H1 (cell line): ENCODE measurements around the gene SNX32. TPM values are rescaled to one million over a fixed set of nuclear protein-coding genes. Genes with fewer than 3 reads are reported as not detected.
A peak's percentile ranks its signal among the peaks of the same experiment; 100 is the strongest.

Source experiments
- CTCF ChIA-PET: fragments of 300-600 bp; sonication (Branson Sonifier 250); formaldehyde crosslinking; loops from one replicate; lab custom pipeline; 2021; ENCODE audit not compliant: partially characterized antibody; lab: Charles Lee
- POLR2A ChIA-PET: fragments of 300-600 bp; sonication (Branson Sonifier 250); formaldehyde crosslinking; loops from one replicate; lab custom pipeline; 2021; ENCODE audit warnings: inconsistent platforms; ENCODE audit not compliant: partially characterized antibody; lab: Charles Lee
- DNase-seq, 2 experiments: peaks; one replicate each; pipeline versions ENCODE4 v3.0.0 to v3.0.0-alpha.2; 2010 to 2022; ENCODE audit warnings: low spot score in 2 of 2, low read depth in 1 of 2, mixed read lengths in 1 of 2
- FAIRE-seq: peaks from 2 replicates; lab custom pipeline; 2011; peaks lifted over from hg19 to GRCh38; lab: Jason Lieb, UNC
- H2AFZ ChIP-seq: 2 replicates; pipeline ENCODE4 v1.8.1; 2012; ENCODE audit warnings: low read length, inconsistent platforms
- H2AK5ac ChIP-seq: 2 replicates; pipeline ENCODE4 v1.6.1; 2013; ENCODE audit warnings: low read depth, low read length
- H2BK120ac ChIP-seq: replicated peaks from 2 replicates; pipeline ENCODE3; 2013; ENCODE audit warnings: low read depth, low read length, inconsistent platforms
- H2BK12ac ChIP-seq: 2 replicates; pipeline ENCODE4 v1.6.1; 2013; ENCODE audit warnings: low read depth, low read length
- H2BK15ac ChIP-seq: 2 replicates; pipeline ENCODE4 v1.6.1; 2013; ENCODE audit warnings: low read length
- H2BK20ac ChIP-seq: 2 replicates; pipeline ENCODE4 v1.6.1; 2013; ENCODE audit warnings: low read length
- H2BK5ac ChIP-seq: 2 replicates; pipeline ENCODE4 v1.6.1; 2013; ENCODE audit warnings: low read depth, low read length
- H3K14ac ChIP-seq: 2 replicates; pipeline ENCODE4 v1.6.1; 2013; ENCODE audit warnings: inconsistent platforms; ENCODE audit not compliant: insufficient read length
- H3K18ac ChIP-seq: 2 replicates; pipeline ENCODE4 v1.6.1; 2013; ENCODE audit warnings: low read length; ENCODE audit errors: extremely low read depth
- H3K23ac ChIP-seq: 2 replicates; pipeline ENCODE4 v1.6.1; 2013; ENCODE audit warnings: inconsistent platforms; ENCODE audit not compliant: insufficient read length
- H3K23me2 ChIP-seq: 2 replicates; pipeline ENCODE4 v1.6.1; 2013; ENCODE audit warnings: low read depth, low read length
- H3K27ac ChIP-seq: 2 replicates; pipeline ENCODE4 v1.6.1; 2011; ENCODE audit warnings: low read depth, low read length, inconsistent platforms
- H3K27me3 ChIP-seq, 4 experiments: replicated peaks in 1 of 4; 1 replicate in 1 of 4; 2 replicates in 3 of 4; pipeline versions ENCODE4 v1.6.1 to v1.8.1; 2011 to 2013; ENCODE audit warnings: low read length in 3 of 4, mild to moderate bottlenecking in 3 of 4, inconsistent platforms in 2 of 4, mixed read lengths in 2 of 4, moderate library complexity in 1 of 4; ENCODE audit not compliant: control insufficient read depth in 3 of 4, insufficient read depth in 3 of 4; ENCODE audit errors: extremely low read depth in 1 of 4
- H3K36me3 ChIP-seq, 4 experiments: 2 replicates each; pipeline versions ENCODE4 v1.6.1 to v1.8.1; 2011 to 2013; ENCODE audit warnings: mild to moderate bottlenecking in 4 of 4, low read length in 3 of 4, moderate library complexity in 2 of 4, control low read depth in 1 of 4, inconsistent platforms in 1 of 4; ENCODE audit not compliant: insufficient read depth in 4 of 4, control insufficient read depth in 2 of 4
- H3K4ac ChIP-seq: replicated peaks from 2 replicates; pipeline ENCODE3; 2013; ENCODE audit warnings: low read length, low read depth, mixed read lengths, inconsistent platforms; ENCODE audit not compliant: insufficient read length
- H3K4me1 ChIP-seq, 4 experiments: replicated peaks in 1 of 4; 1 replicate in 1 of 4; 2 replicates in 3 of 4; pipeline versions ENCODE4 v1.6.1 to v1.8.1; 2011 to 2013; ENCODE audit warnings: low read length in 3 of 4, inconsistent platforms in 2 of 4, mixed read lengths in 1 of 4; ENCODE audit not compliant: insufficient read depth in 4 of 4, control insufficient read depth in 3 of 4
- H3K4me2 ChIP-seq, 2 experiments: 2 replicates each; pipeline versions ENCODE4 v1.6.1 to v1.8.1; 2011 to 2013; ENCODE audit warnings: low read depth in 2 of 2, low read length in 2 of 2, control low read depth in 1 of 2, inconsistent platforms in 1 of 2, mild to moderate bottlenecking in 1 of 2; ENCODE audit not compliant: insufficient read depth in 1 of 2
- H3K4me3 ChIP-seq, 4 experiments: fragments of 200-600, 300-600 bp in 1 of 4; sonication (generic), shearing (Covaris generic), sonication (Bioruptor Twin) in 1 of 4; 2 replicates each; pipeline versions ENCODE4 v1.5.1 to v1.8.1; 2011 to 2016; ENCODE audit warnings: low read length in 4 of 4, low read depth in 3 of 4, control low read depth in 2 of 4, inconsistent platforms in 2 of 4, mild to moderate bottlenecking in 2 of 4, mixed read lengths in 1 of 4, moderate library complexity in 1 of 4; ENCODE audit not compliant: insufficient read depth in 2 of 4; ENCODE audit errors: extremely low read depth in 1 of 4
- H3K56ac ChIP-seq: replicated peaks from 2 replicates; pipeline ENCODE3; 2013; ENCODE audit warnings: low read depth, mild to moderate bottlenecking, mixed read lengths, low read length, inconsistent platforms; ENCODE audit not compliant: insufficient read length
- H3K79me1 ChIP-seq: 2 replicates; pipeline ENCODE4 v1.6.1; 2013; ENCODE audit warnings: low read depth, low read length, control low read depth
- H3K79me2 ChIP-seq, 2 experiments: 2 replicates each; pipeline versions ENCODE4 v1.6.1 to v1.8.1; 2012 to 2013; ENCODE audit warnings: low read length in 2 of 2, mild to moderate bottlenecking in 2 of 2, inconsistent platforms in 1 of 2; ENCODE audit not compliant: insufficient read depth in 2 of 2, control insufficient read depth in 1 of 2
- H3K9ac ChIP-seq, 4 experiments: replicated peaks in 1 of 4; 1 replicate in 1 of 4; 2 replicates in 3 of 4; pipeline versions ENCODE4 v1.6.1 to v1.8.1; 2011 to 2013; ENCODE audit warnings: low read depth in 3 of 4, low read length in 3 of 4, control low read depth in 2 of 4, mild to moderate bottlenecking in 2 of 4, moderate library complexity in 2 of 4, inconsistent platforms in 1 of 4; ENCODE audit errors: extremely low read depth in 1 of 4
- H3K9me3 ChIP-seq, 2 experiments: 2 replicates each; pipeline versions ENCODE4 v1.6.1 to v1.8.1; 2012 to 2013; ENCODE audit warnings: mild to moderate bottlenecking in 2 of 2, moderate library complexity in 2 of 2, control low read depth in 1 of 2, inconsistent platforms in 1 of 2, low read depth in 1 of 2, low read length in 1 of 2, mixed read lengths in 1 of 2; ENCODE audit not compliant: insufficient read depth in 2 of 2
- H4K20me1 ChIP-seq, 2 experiments: replicated peaks in 1 of 2; 2 replicates each; pipeline versions ENCODE3 to v1.8.1; 2011 to 2013; ENCODE audit warnings: inconsistent platforms in 2 of 2, low read length in 2 of 2, mild to moderate bottlenecking in 1 of 2; ENCODE audit not compliant: insufficient read depth in 2 of 2, control insufficient read depth in 1 of 2
- H4K5ac ChIP-seq: 2 replicates; pipeline ENCODE4 v1.6.1; 2013; ENCODE audit warnings: low read length, low read depth, mixed read lengths, inconsistent platforms; ENCODE audit not compliant: insufficient read length
- H4K8ac ChIP-seq: 2 replicates; pipeline ENCODE4 v1.8.0; 2013; ENCODE audit warnings: mild to moderate bottlenecking, moderate library complexity, low read length, inconsistent platforms; ENCODE audit not compliant: insufficient read depth; ENCODE audit errors: extremely low read depth
- H4K91ac ChIP-seq: replicated peaks from 2 replicates; pipeline ENCODE3; 2013; ENCODE audit warnings: low read length, mixed read lengths, inconsistent platforms; ENCODE audit not compliant: insufficient read length
- BACH1 ChIP-seq: IDR thresholded peaks from 2 replicates; pipeline ENCODE4 v1.6.1; 2012; ENCODE audit warnings: low read length, improper control_type of control experiment
- BCL11A ChIP-seq, 2 experiments: IDR thresholded peaks; one replicate each; pipeline ENCODE4 v1.6.1; 2011; ENCODE audit warnings: low read depth in 2 of 2, low read length in 2 of 2, mild to moderate bottlenecking in 2 of 2
- CHD2 ChIP-seq: IDR thresholded peaks from 2 replicates; pipeline ENCODE4 v1.6.1; 2012; ENCODE audit warnings: low read length, improper control_type of control experiment
- EP300 ChIP-seq, 2 experiments: IDR thresholded peaks; 1 replicate in 1 of 2; 2 replicates in 1 of 2; pipeline ENCODE4 v1.6.1; 2011 to 2012; ENCODE audit warnings: low read depth in 2 of 2, low read length in 2 of 2, mild to moderate bottlenecking in 2 of 2, borderline replicate concordance in 1 of 2, inconsistent platforms in 1 of 2, moderate library complexity in 1 of 2
- EZH2 ChIP-seq: fragments of 200-600 bp; sonication (generic); IDR thresholded peaks from 2 replicates; pipeline ENCODE4 v1.7.1; 2012; ENCODE audit warnings: low read depth, mild to moderate bottlenecking, moderate library complexity, low read length, inconsistent platforms; ENCODE audit not compliant: severe bottlenecking
- NANOG ChIP-seq: IDR thresholded peaks from 2 replicates; pipeline ENCODE4 v1.6.1; 2011; ENCODE audit warnings: low read length, low read depth, mild to moderate bottlenecking, inconsistent platforms; ENCODE audit not compliant: insufficient read depth, poor library complexity, severe bottlenecking
- POLR2AphosphoS5 ChIP-seq: IDR thresholded peaks from 2 replicates; pipeline ENCODE4 v1.6.1; 2011; ENCODE audit warnings: low read depth, low read length
- RXRA ChIP-seq: IDR thresholded peaks from 2 replicates; pipeline ENCODE4 v1.6.1; 2011; ENCODE audit warnings: low read depth, mild to moderate bottlenecking, low read length, moderate library complexity; ENCODE audit not compliant: insufficient read depth
- SIRT6 ChIP-seq: IDR thresholded peaks from one replicate; pipeline ENCODE4 v1.7.1; 2012; ENCODE audit warnings: low read length, inconsistent platforms
- TAF1 ChIP-seq: IDR thresholded peaks from 2 replicates; pipeline ENCODE4 v1.6.1; 2011; ENCODE audit warnings: mild to moderate bottlenecking, low read depth, low read length
- WGBS, 2 experiments: shearing (Covaris generic) in 1 of 2; methylation state at CpG; one replicate each; pipeline versions ENCODE4 v1.1.6 to v1.1.7; 2013 to 2015; ENCODE audit warnings: low lambda C conversion rate in 2 of 2, mixed read lengths in 2 of 2, inconsistent platforms in 1 of 2, low coverage in 1 of 2, missing lambda C conversion rate in 1 of 2; ENCODE audit not compliant: insufficient replicate concordance in 2 of 2, insufficient coverage in 1 of 2, insufficient read length in 1 of 2; ENCODE audit errors: extremely low coverage in 1 of 2, missing lambda C conversion rate in 1 of 2; 5-methylcytosine and 5-hydroxymethylcytosine counted together
- polyA plus RNA-seq, 7 experiments: library from polyadenylated mRNA; depleted of rRNA in 3 of 7; stranded (reverse) in 5 of 7; unstranded in 2 of 7; fragments of >200 nt in 5 of 7; fragments of 200-250 nt in 2 of 7; gene quantifications; 1 replicate in 5 of 7; 2 replicates in 1 of 7; 4 replicates in 1 of 7; pipeline versions ENCODE4 v1.2.1 to v1.2.3, GENCODE V29; 2011 to 2013; ENCODE audit warnings: missing spikeins in 2 of 7, mixed read lengths in 2 of 7
- total RNA-seq: library from RNA; stranded (reverse); fragmentation: NEBNext Ultra II Directional; extraction: Animal tissue kit (Norgen Biotek cat#: 25700); gene quantifications from 2 replicates; pipeline ENCODE4 v1.2.1, GENCODE V29; 2021

The SNX32 gene
- total and polyA plus RNA-seq, 2 of the 8 experiments (the other 6 are each of a cell fraction or from before 2014, with no cell fraction given), result 0.76 to 2.2 TPM

GRCh38 chr11:65891219-65892136, 57.7 kb downstream of the SNX32 start:
- CTCF ChIA-PET, result interaction anchor here (0.6 to 19.6 kb wide), 37 partner anchors 8 to 535 kb away, joined by 3 to 283 read pairs (median 5); partner anchors contain the start of genes AP5B1, C11orf68, CFL1 and EFEMP2
- no peaks in the 10 kb centered on the region for H3K79me1 ChIP-seq
- H3K79me2 ChIP-seq, result peaks cover 0 to 4% of the 10 kb centered on the region in 2 experiments; a peak in 1 of 4 replicates
- peak overlapping the region; percentile 74 to 82 (median 78) for H3K4me3 ChIP-seq
- peaks cover 2 to 4% of the 10 kb centered on the region in 2 experiments for H4K20me1 ChIP-seq
- FAIRE-seq (no peak), DNase-seq (peak in 1 of 2 experiments; percentile 72)
- H2AK5ac ChIP-seq, result no peak overlapping the region
- no peak overlapping the region for H2BK20ac ChIP-seq
- POLR2A ChIA-PET, result interaction anchor here (0.7 to 39.7 kb wide), 18 partner anchors 9 to 398 kb away, joined by 3 to 1071 read pairs (median 4); partner anchors contain the start of genes C11orf68, CFL1, CST6 and EFEMP2
- no peak overlapping the region for H4K91ac ChIP-seq
- peaks cover 0 to 2% (median under 1%) of the 10 kb centered on the region in 4 experiments; a peak in 3 of 8 replicates for H3K36me3 ChIP-seq
- peak overlapping the region; percentile 71 for H3K18ac ChIP-seq
- no peak overlapping the region for H2BK15ac ChIP-seq
- no peak overlapping the region for H2AFZ ChIP-seq
- peak overlapping the region; percentile 94 to 97 for H3K4me2 ChIP-seq
- H2BK12ac ChIP-seq, result peak overlapping the region; percentile 50; the same call in 1 of the 2 replicates
- H3K14ac ChIP-seq, result no peak overlapping the region
- peaks cover 0 to 14% (median 8%) of the 10 kb centered on the region in 4 experiments; a peak in 6 of 7 replicates for H3K27me3 ChIP-seq
- H3K23me2 ChIP-seq, result peaks cover 25% of the 10 kb centered on the region
- no peak overlapping the region for H4K5ac ChIP-seq
- no peaks in the 10 kb centered on the region for H3K9me3 ChIP-seq
- H4K8ac ChIP-seq, result peak overlapping the region; percentile 22; the same call in 1 of the 2 replicates
- H2BK5ac ChIP-seq, result no peak overlapping the region
- H3K56ac ChIP-seq, result peak overlapping the region; percentile 32
- no peak overlapping the region for H2BK120ac ChIP-seq
- H3K23ac ChIP-seq, result no peak overlapping the region
- H3K4ac ChIP-seq, result no peak overlapping the region
- H3K4me1 ChIP-seq, result peaks cover 0 to 30% (median 12%) of the 10 kb centered on the region in 4 experiments; a peak in 5 of 7 replicates
- H3K9ac ChIP-seq, result peak overlapping the region; percentile 39 to 79 (median 70); a peak in 6 of 7 replicates
- no peak overlapping the region; the same call in 1 of the 2 replicates for H3K27ac ChIP-seq
- 7% methylated on average over 47 of the region's 57 CpGs; no CpG with 5 or more reads in 1 of the 2 experiments for WGBS, 2 experiments
- TF ChIP-seq EP300 (IDR thresholded peaks at IDR 0.05; ENCODE audit: borderline replicate concordance in 1 of 2, low read depth in 2 of 2, low read length in 2 of 2) (no peak), NANOG (no peak), POLR2AphosphoS5 (no peak; the same call in 1 of the 2 replicates), EZH2 (peak; percentile 28), TAF1 (peak; percentile 16; the same call in 1 of the 2 replicates), BCL11A (IDR thresholded peaks at IDR 0.05; ENCODE audit: low read depth in 2 of 2, low read length in 2 of 2) (no peak), SIRT6 (no peak), CHD2 (no peak), BACH1 (0 out of 2 replicates have a peak, but pooled peaks have one; percentile 15), RXRA (no peak)
